AG10803 (cell line): Measurements from ENCODE around the gene MICAL2.

Source experiments
- DNase-seq: peaks from one replicate; pipeline ENCODE4 v3.0.0; 2010; ENCODE audit warnings: low read depth
- H3K4me3 ChIP-seq: 2 replicates; pipeline ENCODE4 v1.5.1; 2011; ENCODE audit warnings: mild to moderate bottlenecking, low read length, control low read depth
- TF ChIP-seq, protein P1 (sequence below): conservative IDR thresholded peaks from 2 replicates; pipeline ENCODE4 v1.5.1; 2011; ENCODE audit warnings: mild to moderate bottlenecking, low read length, control low read depth, inconsistent platforms

Gene MICAL2

DNA sequence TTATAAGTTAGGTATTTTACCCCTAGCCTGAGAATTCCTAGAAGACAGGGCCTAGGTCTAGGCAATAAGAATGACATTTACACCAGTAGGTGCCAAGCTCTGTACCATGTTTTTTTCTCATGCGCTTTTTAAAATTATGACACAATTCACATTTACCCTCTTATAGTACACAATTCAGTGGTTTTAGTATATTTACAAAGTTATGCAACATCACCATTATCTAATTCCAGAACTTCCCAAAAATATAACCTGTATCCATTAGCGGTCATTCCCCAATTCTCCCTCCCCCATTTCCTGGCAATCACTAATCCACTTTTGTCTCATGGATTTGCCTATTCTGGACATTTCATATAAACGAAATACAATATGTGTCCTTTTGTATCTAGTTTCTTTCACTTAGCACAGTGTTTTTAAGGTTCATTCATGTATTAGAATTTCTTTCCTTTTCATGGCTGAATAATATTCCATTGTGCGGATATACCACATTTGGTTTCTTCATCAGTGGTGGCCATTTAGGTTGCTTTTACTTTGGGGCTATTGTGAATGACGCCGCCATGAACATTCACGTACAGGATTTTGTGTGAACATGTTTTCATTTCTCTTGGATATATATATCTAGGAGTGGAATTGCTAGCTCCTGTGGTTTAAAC lies 92.4 kb downstream of the MICAL2 start:
- no peak for DNase-seq

GRCh38 chr11:12204506-12204905 lies 94.1 kb downstream of the MICAL2 start:
- DNase-seq: no peak
- TF ChIP-seq, protein P1, sequence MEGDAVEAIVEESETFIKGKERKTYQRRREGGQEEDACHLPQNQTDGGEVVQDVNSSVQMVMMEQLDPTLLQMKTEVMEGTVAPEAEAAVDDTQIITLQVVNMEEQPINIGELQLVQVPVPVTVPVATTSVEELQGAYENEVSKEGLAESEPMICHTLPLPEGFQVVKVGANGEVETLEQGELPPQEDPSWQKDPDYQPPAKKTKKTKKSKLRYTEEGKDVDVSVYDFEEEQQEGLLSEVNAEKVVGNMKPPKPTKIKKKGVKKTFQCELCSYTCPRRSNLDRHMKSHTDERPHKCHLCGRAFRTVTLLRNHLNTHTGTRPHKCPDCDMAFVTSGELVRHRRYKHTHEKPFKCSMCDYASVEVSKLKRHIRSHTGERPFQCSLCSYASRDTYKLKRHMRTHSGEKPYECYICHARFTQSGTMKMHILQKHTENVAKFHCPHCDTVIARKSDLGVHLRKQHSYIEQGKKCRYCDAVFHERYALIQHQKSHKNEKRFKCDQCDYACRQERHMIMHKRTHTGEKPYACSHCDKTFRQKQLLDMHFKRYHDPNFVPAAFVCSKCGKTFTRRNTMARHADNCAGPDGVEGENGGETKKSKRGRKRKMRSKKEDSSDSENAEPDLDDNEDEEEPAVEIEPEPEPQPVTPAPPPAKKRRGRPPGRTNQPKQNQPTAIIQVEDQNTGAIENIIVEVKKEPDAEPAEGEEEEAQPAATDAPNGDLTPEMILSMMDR: no peak
- H3K4me3 ChIP-seq: no peak overlapping the region

More for the DNA sequence above, 92.4 kb downstream of the MICAL2 start:
- TF ChIP-seq, protein P1: no peak
- no peak overlapping the region for H3K4me3 ChIP-seq

DNA sequence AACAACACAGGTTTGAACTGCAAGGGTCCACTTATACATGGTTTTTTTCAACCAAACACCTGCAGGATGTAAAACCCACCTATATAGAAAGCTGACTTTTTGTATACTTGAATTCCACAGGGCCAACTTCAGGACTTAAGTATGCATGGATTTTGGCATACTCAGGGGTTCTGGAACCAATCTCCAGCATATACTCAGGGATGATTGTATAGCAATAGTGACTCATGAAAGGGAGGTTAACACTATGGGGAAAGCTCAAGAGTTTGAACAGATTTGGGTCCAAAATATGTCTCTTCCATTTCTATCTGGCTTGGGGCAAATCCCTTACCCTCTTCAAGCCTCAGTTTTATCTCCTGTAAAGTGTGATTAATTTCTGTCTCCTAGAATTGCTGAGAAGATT lies 94.9 kb downstream of the MICAL2 start:
- peak; percentile 71 for DNase-seq
- TF ChIP-seq, protein P1: no peak

GRCh38 chr11:12206529-12206928 lies 96.1 kb downstream of the MICAL2 start:
- no peak for DNase-seq
- no peak overlapping the region for H3K4me3 ChIP-seq
- TF ChIP-seq, protein P1: no peak

More for the DNA sequence above, 94.9 kb downstream of the MICAL2 start:
- no peak overlapping the region for H3K4me3 ChIP-seq

- DNase-seq: peak; percentile 35
- TF ChIP-seq, protein P1: no peak
- H3K4me3 ChIP-seq: no peak overlapping the region
Observed at GRCh38 chr11:12207384-12208150, 97.2 kb downstream of the MICAL2 start.

GRCh38 chr11:12209096-12209495 lies 98.7 kb downstream of the MICAL2 start:
- TF ChIP-seq, protein P1: no peak
- DNase-seq: no peak
- H3K4me3 ChIP-seq: no peak overlapping the region

DNA sequence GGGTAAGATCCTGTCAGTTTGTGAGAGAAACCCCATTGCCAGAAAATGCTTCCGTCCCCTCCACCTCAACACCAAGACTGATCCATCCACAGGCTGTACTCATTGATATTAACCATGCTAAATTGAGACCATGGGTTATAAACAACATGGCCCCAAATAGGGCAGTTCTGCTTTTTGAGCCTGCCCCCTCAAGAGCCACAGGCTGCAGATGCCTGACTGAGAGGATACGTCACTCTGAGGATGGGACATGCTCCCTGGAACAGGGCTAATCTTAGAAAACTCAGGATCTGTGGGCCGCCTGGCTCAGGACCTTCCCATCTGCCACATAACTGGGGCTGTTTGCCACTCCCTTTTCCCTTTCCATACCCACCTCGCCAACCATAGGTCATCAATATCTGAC lies 99.8 kb downstream of the MICAL2 start:
- DNase-seq: no peak
- H3K4me3 ChIP-seq: no peak overlapping the region
- TF ChIP-seq, protein P1: no peak
